Measurements from ENCODE around the gene TMEM119.
"Not testable (repeated sequence)": the region's sequence is repeated elsewhere in the genome, so short reads cannot be mapped to it uniquely, and the experiment has no call there.

- not testable (repeated sequence) for TF ChIP-seq SIN3A (IDR thresholded peaks at IDR 0.05; ENCODE audit: borderline replicate concordance, low read depth, low read length); TAF1 (IDR thresholded peaks at IDR 0.05; ENCODE audit: borderline replicate concordance, low read depth, low read length); CTCF (IDR thresholded peaks at IDR 0.05); RAD21 (IDR thresholded peaks at IDR 0.05; ENCODE audit: low read length); POLR2AphosphoS5 (IDR thresholded peaks at IDR 0.05; ENCODE audit: low read depth, low read length); RCOR1 (IDR thresholded peaks at IDR 0.05; ENCODE audit: low read length); EP300 (IDR thresholded peaks at IDR 0.05; ENCODE audit: borderline replicate concordance in 1 of 2, low read depth in 1 of 2, low read length in 1 of 2); NFIC (IDR thresholded peaks at IDR 0.05; ENCODE audit: borderline replicate concordance); NRF1 (IDR thresholded peaks at IDR 0.05; ENCODE audit: low read depth, low read length); RXRA (IDR thresholded peaks at IDR 0.05; ENCODE audit: borderline replicate concordance, low read depth); CHD2 (IDR thresholded peaks at IDR 0.05; ENCODE audit: low read length, partially characterized antibody); FOXM1 (IDR thresholded peaks at IDR 0.05; ENCODE audit: low read depth); GABPA (IDR thresholded peaks at IDR 0.05; ENCODE audit: low read depth); USF2 (IDR thresholded peaks at IDR 0.05; ENCODE audit: borderline replicate concordance, low read depth, low read length)
Observed at GRCh38 chr12:108618953-108619274, 21.0 kb upstream of the TMEM119 start.
